Keratinocyte (primary cell): ENCODE measurements around the gene ARHGAP5. TPM values are rescaled to one million over a fixed set of nuclear protein-coding genes. Genes with fewer than 3 reads are reported as not detected.

Source experiments
- DNase-seq: peaks from one replicate; pipeline ENCODE4 v3.0.0-alpha.2; 2011; ENCODE audit warnings: low read depth, missing footprints, low spot score
- FAIRE-seq: peaks from 2 replicates; lab custom pipeline; 2011; peaks lifted over from hg19 to GRCh38; lab: Jason Lieb, UNC
- H2AFZ ChIP-seq: 2 replicates; pipeline ENCODE4 v1.6.0; 2012; ENCODE audit warnings: low read length, control low read depth, inconsistent platforms; ENCODE audit not compliant: control insufficient read depth
- H3K27ac ChIP-seq: 2 replicates; pipeline ENCODE4 v1.5.1; 2011; ENCODE audit warnings: low read length; ENCODE audit not compliant: control insufficient read depth, insufficient read depth
- H3K27me3 ChIP-seq: 3 replicates; pipeline ENCODE4 v1.6.0; 2011; ENCODE audit warnings: low read length; ENCODE audit not compliant: control insufficient read depth, insufficient read depth; ENCODE audit errors: extremely low read depth
- H3K36me3 ChIP-seq, 2 experiments: 2 replicates in 1 of 2; 3 replicates in 1 of 2; pipeline ENCODE4 v1.5.1; 2011; ENCODE audit warnings: low read length in 2 of 2, mild to moderate bottlenecking in 1 of 2; ENCODE audit not compliant: control insufficient read depth in 2 of 2, insufficient read depth in 2 of 2; ENCODE audit errors: extremely low read depth in 1 of 2
- H3K4me1 ChIP-seq: 3 replicates; pipeline ENCODE4 v1.5.1; 2011; ENCODE audit warnings: low read length; ENCODE audit not compliant: control insufficient read depth, insufficient read depth; ENCODE audit errors: extremely low read depth
- H3K4me2 ChIP-seq: 3 replicates; pipeline ENCODE4 v1.6.0; 2011; ENCODE audit warnings: low read depth, low read length; ENCODE audit not compliant: control insufficient read depth, insufficient read depth; ENCODE audit errors: extremely low read depth
- H3K4me3 ChIP-seq, 3 experiments: fragments of 200-600 bp in 1 of 3; sonication (generic) in 1 of 3; 2 replicates in 2 of 3; 3 replicates in 1 of 3; pipeline ENCODE4 v1.5.1; 2011 to 2016; ENCODE audit warnings: low read length in 3 of 3, mild to moderate bottlenecking in 3 of 3, control low read depth in 2 of 3, inconsistent platforms in 1 of 3, low read depth in 1 of 3, mixed read lengths in 1 of 3, mixed run types in 1 of 3, moderate library complexity in 1 of 3; ENCODE audit not compliant: control insufficient read depth in 2 of 3, insufficient read depth in 2 of 3; ENCODE audit errors: extremely low read depth in 1 of 3
- H3K79me2 ChIP-seq: 2 replicates; pipeline ENCODE4 v1.6.0; 2012; ENCODE audit warnings: low read length; ENCODE audit not compliant: control insufficient read depth, insufficient read depth
- H3K9ac ChIP-seq: 3 replicates; pipeline ENCODE4 v1.6.0; 2011; ENCODE audit warnings: low read length; ENCODE audit not compliant: control insufficient read depth, insufficient read depth; ENCODE audit errors: extremely low read depth
- H3K9me1 ChIP-seq: 3 replicates; pipeline ENCODE4 v1.6.0; 2011; ENCODE audit warnings: low read length; ENCODE audit not compliant: control insufficient read depth, insufficient read depth; ENCODE audit errors: extremely low read depth
- H3K9me3 ChIP-seq: 2 replicates; pipeline ENCODE4 v1.5.1; 2012; ENCODE audit warnings: low read depth, low read length; ENCODE audit not compliant: control insufficient read depth
- H4K20me1 ChIP-seq: 3 replicates; pipeline ENCODE4 v1.6.0; 2011; ENCODE audit warnings: low read length; ENCODE audit not compliant: control insufficient read depth, insufficient read depth; ENCODE audit errors: extremely low read depth
- CTCF ChIP-seq, 3 experiments: IDR thresholded peaks in 1 of 3; conservative IDR thresholded peaks in 1 of 3; optimal IDR thresholded peaks in 1 of 3; 2 replicates in 2 of 3; 3 replicates in 1 of 3; pipeline versions ENCODE3 to v1.5.1; 2011; ENCODE audit warnings: low read length in 3 of 3, mild to moderate bottlenecking in 3 of 3, moderate library complexity in 2 of 3, control low read depth in 1 of 3, inconsistent platforms in 1 of 3; ENCODE audit not compliant: insufficient read depth in 2 of 3; ENCODE audit errors: extremely low read depth in 1 of 3
- EZH2 ChIP-seq: IDR thresholded peaks from one replicate; pipeline ENCODE4 v1.6.1; 2012; ENCODE audit warnings: inconsistent platforms, mild to moderate bottlenecking, low read length, moderate library complexity
- dilution Hi-C: fragments of 300-500 bp; cut with MboI; formaldehyde crosslinking; loops from one replicate; pipeline ENCODE4 v1.7.0; 2020; ENCODE audit warnings: low sequenced_read_pairs; ENCODE audit not compliant: extremely low pct_ligation_motif_present
- polyA plus RNA-seq, 5 experiments: library from polyadenylated mRNA; depleted of rRNA in 3 of 5; stranded (reverse) in 3 of 5; stranded (forward) in 1 of 5; unstranded in 1 of 5; fragments of >200 nt; gene quantifications; 1 replicate in 1 of 5; 2 replicates in 3 of 5; 3 replicates in 1 of 5; pipeline versions ENCODE4 v1.2.1 to v1.2.3, GENCODE V29; 2011 to 2012; ENCODE audit warnings: missing spikeins in 2 of 5, low read depth in 1 of 5, low replicate concordance in 1 of 5
- small RNA-seq, 3 experiments: library from RNA; depleted of rRNA; stranded (forward); fragments of <200 nt; gene quantifications; one replicate each; pipeline ENCODE3, GENCODE V24; 2012; ENCODE audit warnings: low read depth in 3 of 3, low replicate concordance in 1 of 3; ENCODE audit not compliant: insufficient read length in 3 of 3

Gene ARHGAP5
- polyA plus RNA-seq, 1 donor (not counting 4 experiments of a cell fraction or from before 2014, with no cell fraction given): 43.1 TPM

- TF ChIP-seq CTCF (optimal IDR thresholded peaks at IDR 0.05 in 1 of 3, IDR thresholded peaks at IDR 0.05 in 1 of 3, conservative IDR thresholded peaks at IDR 0.05 in 1 of 3; ENCODE audit: extremely low read depth in 1 of 3, insufficient read depth in 2 of 3, low read length in 3 of 3) (no peak), EZH2 (no peak)
- no peaks in the 10 kb centered on the region for H3K79me2 ChIP-seq
- H3K4me2 ChIP-seq: no peak overlapping the region
- H3K9me1 ChIP-seq: no peaks in the 10 kb centered on the region
- H3K36me3 ChIP-seq: no peaks in the 10 kb centered on the region
- H3K4me1 ChIP-seq: peaks cover 17% of the 10 kb centered on the region
- H3K9me3 ChIP-seq: no peaks in the 10 kb centered on the region
- no peak overlapping the region for H3K9ac ChIP-seq
- H3K4me3 ChIP-seq: no peak overlapping the region
- no peaks in the 10 kb centered on the region for H3K27me3 ChIP-seq
- H3K27ac ChIP-seq: no peak overlapping the region
- dilution Hi-C loops: no loop called here
- no peak overlapping the region for H2AFZ ChIP-seq
- no peaks in the 10 kb centered on the region for H4K20me1 ChIP-seq
- FAIRE-seq: no peak
- DNase-seq: no peak
Observed at GRCh38 chr14:32208490-32208889, 131.4 kb downstream of the ARHGAP5 start.

Small RNA genes lying within 50 kb of the gene (small RNA-seq; reads per million reads assigned to genes)
- gene RNU6-7: 0 reads per million in 3 experiments
- 0 to 0.33 (median 0.25) reads per million in 3 experiments for gene RNU6-8

Other genes with a start within 250 kb of the ARHGAP5 start
- gene RNU6-7, start 124.7 kb downstream of the ARHGAP5 start, polyA plus RNA-seq: not detected in 3 replicates
- gene RNU6-8, start 126.0 kb downstream of the ARHGAP5 start, polyA plus RNA-seq: not detected in 3 replicates